Activated CD4-positive, alpha-beta memory T cell treated with anti-CD3 and anti-CD28 coated beads, Interleukin-2, amount 10 ng/mL, durations not matched to agents 7 days and 5 days (primary cell): ENCODE results near the gene HEG1. TPM values are rescaled to one million over a fixed set of nuclear protein-coding genes. Genes with fewer than 3 reads are reported as not detected.

Source experiments
- CTCF ChIA-PET: fragments of 350-600 bp; sonication (Branson Sonifier 250); formaldehyde crosslinking; loops from one replicate; lab custom pipeline; 2021; ENCODE audit warnings: antibody characterized with exemption, inconsistent platforms; lab: Charles Lee
- POLR2A ChIA-PET: fragments of 350-600 bp; sonication (Branson Sonifier 250); formaldehyde crosslinking; loops from one replicate; lab custom pipeline; 2021; ENCODE audit warnings: antibody characterized with exemption; lab: Charles Lee
- DNase-seq: peaks from one replicate; pipeline ENCODE4 v3.0.0-alpha.2; 2020
- H3K27ac Mint-ChIP-seq: one replicate; pipeline ENCODE4 v1.8.0; 2021; ENCODE audit warnings: mild to moderate bottlenecking, mixed read lengths
- H3K27me3 Mint-ChIP-seq: one replicate; pipeline ENCODE4 v1.8.0; 2021; ENCODE audit warnings: mixed read lengths
- H3K36me3 Mint-ChIP-seq: one replicate; pipeline ENCODE4 v1.8.0; 2021; ENCODE audit warnings: low read depth, mixed read lengths
- H3K4me1 Mint-ChIP-seq: one replicate; pipeline ENCODE4 v1.8.0; 2021; ENCODE audit warnings: mixed read lengths
- H3K4me3 Mint-ChIP-seq: one replicate; pipeline ENCODE4 v1.8.0; 2021; ENCODE audit warnings: mild to moderate bottlenecking, mixed read lengths
- H3K9me3 Mint-ChIP-seq: one replicate; pipeline ENCODE4 v1.8.0; 2021; ENCODE audit warnings: mixed read lengths
- total RNA-seq, 2 experiments: library from RNA; stranded (reverse); gene quantifications; one replicate each; pipeline ENCODE4 v1.2.3, GENCODE V29; 2021

HEG1 gene
- total RNA-seq, 2 experiments from 2014 or later = 26.7 to 27.7 TPM

DNA sequence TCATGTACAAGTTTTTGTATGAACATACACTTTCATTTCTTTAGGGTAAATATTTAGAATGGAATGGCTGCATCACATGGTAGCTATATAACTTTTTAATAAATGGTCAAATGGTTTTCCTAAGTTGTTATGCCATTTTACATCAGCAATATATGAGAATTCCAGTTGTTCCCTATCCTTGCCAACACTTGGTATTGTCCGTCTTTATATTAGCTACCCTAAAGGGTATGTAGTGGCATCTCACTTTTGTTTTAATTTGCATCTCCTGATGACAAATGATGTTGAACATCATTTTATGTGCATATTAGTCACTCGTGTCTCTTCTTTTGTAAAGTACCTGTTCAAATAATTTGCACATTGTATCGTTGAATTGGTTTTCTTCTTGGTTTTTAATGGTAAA is 118.7 kb downstream of the HEG1 start:
- Mint-ChIP-seq H3K36me3 (no peaks in the 10 kb centered on the region), H3K4me1 (no peaks in the 10 kb centered on the region), H3K27me3 (peaks cover 30% of the 10 kb centered on the region), H3K4me3 (no peak overlapping the region), H3K9me3 (no peaks in the 10 kb centered on the region), H3K27ac (no peak overlapping the region)
- no peak for DNase-seq
- ChIA-PET CTCF (interaction anchor here (2.4 kb wide), 1 partner anchor 9 kb away, joined by 7 read pairs; no protein-coding TSS in a partner anchor), POLR2A (no interaction called here)

GRCh38 chr3:124935794-124936542 is 119.8 kb downstream of the HEG1 start:
- H3K9me3 Mint-ChIP-seq = no peaks in the 10 kb centered on the region
- H3K27ac Mint-ChIP-seq = no peak overlapping the region
- ChIA-PET POLR2A (no interaction called here), CTCF (interaction anchor here (0.5 to 2.4 kb wide), 3 partner anchors 8 to 291 kb away, joined by 3 to 7 read pairs (median 3); no protein-coding TSS in a partner anchor)
- DNase-seq = no peak
- H3K36me3 Mint-ChIP-seq = no peaks in the 10 kb centered on the region
- no peaks in the 10 kb centered on the region for H3K4me1 Mint-ChIP-seq
- H3K27me3 Mint-ChIP-seq = peaks cover 27% of the 10 kb centered on the region
- H3K4me3 Mint-ChIP-seq = no peak overlapping the region

GRCh38 chr3:124935264-124935663 is 120.5 kb downstream of the HEG1 start:
- H3K4me1 Mint-ChIP-seq = no peaks in the 10 kb centered on the region
- POLR2A ChIA-PET = no interaction called here

DNA sequence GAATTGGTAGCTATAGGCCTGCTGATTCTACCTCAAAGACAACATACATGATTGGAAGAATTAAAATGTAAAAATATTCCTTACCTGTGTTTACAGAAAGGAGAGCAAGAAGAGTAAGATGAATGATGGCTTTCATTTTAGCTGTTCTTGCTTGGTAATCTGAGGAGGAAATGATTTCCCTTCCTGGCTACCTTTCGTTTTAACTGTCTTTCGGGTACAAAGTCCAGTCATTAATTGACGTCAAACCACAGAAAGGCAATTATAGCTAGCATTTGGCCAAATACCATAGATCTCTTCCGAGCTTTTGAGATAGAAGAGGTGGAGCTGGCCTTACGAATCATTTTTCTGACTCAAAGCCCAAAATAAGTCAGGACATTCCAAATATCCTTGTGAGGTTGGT is 121.2 kb downstream of the HEG1 start, which contains the start of gene MUC13:
Gene MUC13, minus strand, starts transcription at position 175 of the 400 bp plus-strand sequence. Its CDS starts 39 bp downstream, at position 136.
- Mint-ChIP-seq H3K9me3 (no peaks in the 10 kb centered on the region), H3K36me3 (no peaks in the 10 kb centered on the region), H3K4me3 (no peak within 1 kb of the TSS), H3K4me1 (no peaks in the 10 kb centered on the region), H3K27ac (no peak within 1 kb of the TSS), H3K27me3 (peaks cover 39% of the 10 kb centered on the region)
- no peak for DNase-seq
- ChIA-PET POLR2A (no interaction called here), CTCF (interaction anchor here (1.6 kb wide), 2 partner anchors 10 to 267 kb away, joined by 4 to 5 read pairs; no protein-coding TSS in a partner anchor)

More at GRCh38 chr3:124935264-124935663, 120.5 kb downstream of the HEG1 start:
- H3K9me3 Mint-ChIP-seq = no peaks in the 10 kb centered on the region
- H3K27me3 Mint-ChIP-seq = peaks cover 32% of the 10 kb centered on the region
- H3K4me3 Mint-ChIP-seq = no peak overlapping the region
- CTCF ChIA-PET = interaction anchor here (0.5 to 2.4 kb wide), 5 partner anchors 8 to 291 kb away, joined by 3 to 7 read pairs (median 4); no protein-coding TSS in a partner anchor
- no peak overlapping the region for H3K27ac Mint-ChIP-seq
- DNase-seq = no peak
- H3K36me3 Mint-ChIP-seq = no peaks in the 10 kb centered on the region

GRCh38 chr3:124928333-124929202 is 127.2 kb downstream of the HEG1 start:
- Mint-ChIP-seq H3K27ac (no peak overlapping the region), H3K9me3 (no peaks in the 10 kb centered on the region), H3K36me3 (no peaks in the 10 kb centered on the region), H3K27me3 (peaks cover 45% of the 10 kb centered on the region), H3K4me3 (no peak overlapping the region), H3K4me1 (peaks cover 6% of the 10 kb centered on the region)
- CTCF ChIA-PET = interaction anchor here (0.6 to 2.4 kb wide), 14 partner anchors 8 to 661 kb away, joined by 3 to 13 read pairs (median 4); no protein-coding TSS in a partner anchor
- POLR2A ChIA-PET = no interaction called here
- peak; percentile 69 for DNase-seq

DNA sequence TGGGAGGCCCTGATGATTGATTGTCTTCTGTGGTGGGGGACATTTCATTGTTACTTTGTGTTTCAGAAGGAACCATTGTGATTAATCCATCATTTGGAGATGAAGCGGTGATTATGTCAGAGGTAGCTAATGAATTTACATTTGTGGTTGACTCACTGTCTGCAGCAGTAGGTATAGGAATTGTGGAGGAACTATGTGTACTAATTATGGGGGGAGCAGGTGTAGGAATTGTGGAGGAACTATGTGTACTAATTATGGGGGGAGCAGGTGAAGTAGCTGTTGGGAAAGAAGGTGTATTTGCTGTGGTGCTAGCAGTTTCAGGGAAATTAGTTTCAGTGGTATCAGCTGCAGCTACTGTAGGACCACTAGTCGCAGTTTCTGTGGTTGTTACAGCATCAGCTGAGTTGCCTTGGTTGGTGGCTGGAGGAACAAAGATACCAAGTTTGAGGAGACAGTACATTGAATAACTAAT is 128.2 kb downstream of the HEG1 start:
- DNase-seq = no peak
- no peaks in the 10 kb centered on the region for H3K9me3 Mint-ChIP-seq
- no peak overlapping the region for H3K4me3 Mint-ChIP-seq
- H3K36me3 Mint-ChIP-seq = no peaks in the 10 kb centered on the region
- no peak overlapping the region for H3K27ac Mint-ChIP-seq
- ChIA-PET CTCF (interaction anchor here (0.7 to 2.4 kb wide), 9 partner anchors 9 to 1265 kb away, joined by 3 to 13 read pairs (median 4); no protein-coding TSS in a partner anchor), POLR2A (no interaction called here)
- peaks cover 44% of the 10 kb centered on the region for H3K27me3 Mint-ChIP-seq
- peaks cover 6% of the 10 kb centered on the region for H3K4me1 Mint-ChIP-seq

GRCh38 chr3:124926426-124927101 is 129.2 kb downstream of the HEG1 start:
- Mint-ChIP-seq H3K4me1 (peaks cover 6% of the 10 kb centered on the region), H3K27ac (no peak overlapping the region), H3K27me3 (peaks cover 44% of the 10 kb centered on the region), H3K36me3 (no peaks in the 10 kb centered on the region), H3K9me3 (no peaks in the 10 kb centered on the region), H3K4me3 (no peak overlapping the region)
- CTCF ChIA-PET = interaction anchor here (0.9 to 2.4 kb wide), 6 partner anchors 8 to 512 kb away, joined by 3 to 13 read pairs (median 6); no protein-coding TSS in a partner anchor
- POLR2A ChIA-PET = no interaction called here
- DNase-seq = no peak

GRCh38 chr3:124924741-124925140 is 131.1 kb downstream of the HEG1 start:
- H3K36me3 Mint-ChIP-seq = no peaks in the 10 kb centered on the region
- no peaks in the 10 kb centered on the region for H3K9me3 Mint-ChIP-seq
- H3K27me3 Mint-ChIP-seq = peaks cover 39% of the 10 kb centered on the region
- peaks cover 6% of the 10 kb centered on the region for H3K4me1 Mint-ChIP-seq
- no peak for DNase-seq
- ChIA-PET CTCF (interaction anchor here (0.9 to 1.8 kb wide), 6 partner anchors 10 to 469 kb away, joined by 3 to 5 read pairs (median 4); partner anchors contain the start of gene MUC13), POLR2A (no interaction called here)
- no peak overlapping the region for H3K27ac Mint-ChIP-seq
- no peak overlapping the region for H3K4me3 Mint-ChIP-seq

GRCh38 chr3:124923833-124924232 is 132.0 kb downstream of the HEG1 start:
- no peak overlapping the region for H3K4me3 Mint-ChIP-seq
- no peak overlapping the region for H3K27ac Mint-ChIP-seq
- peaks cover 6% of the 10 kb centered on the region for H3K4me1 Mint-ChIP-seq
- H3K9me3 Mint-ChIP-seq = no peaks in the 10 kb centered on the region
- ChIA-PET CTCF (interaction anchor here (0.9 to 1.8 kb wide), 7 partner anchors 11 to 468 kb away, joined by 3 to 5 read pairs (median 3); partner anchors contain the start of gene MUC13), POLR2A (no interaction called here)
- DNase-seq = no peak
- no peaks in the 10 kb centered on the region for H3K36me3 Mint-ChIP-seq
- peaks cover 40% of the 10 kb centered on the region for H3K27me3 Mint-ChIP-seq

DNA sequence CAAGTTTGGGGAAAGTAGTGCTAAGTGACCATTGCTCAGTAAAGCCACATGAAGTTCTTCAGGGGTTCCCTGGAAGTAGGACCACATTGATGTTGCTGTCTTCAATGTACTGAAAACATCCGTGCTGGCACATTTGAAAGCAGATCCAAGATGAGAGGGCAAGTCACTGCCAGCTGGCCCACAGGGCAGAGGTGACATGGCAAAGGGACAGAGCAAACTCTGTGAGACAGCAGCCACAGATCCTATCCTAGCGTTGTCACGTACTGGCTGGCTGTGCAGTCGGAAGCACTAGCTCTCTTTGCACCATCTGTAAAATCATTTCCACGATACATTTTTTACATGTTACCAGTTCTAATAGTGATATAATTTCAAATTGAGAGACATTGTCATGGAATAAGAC is 135.1 kb downstream of the HEG1 start:
- Mint-ChIP-seq H3K36me3 (no peaks in the 10 kb centered on the region), H3K4me1 (no peaks in the 10 kb centered on the region), H3K9me3 (no peaks in the 10 kb centered on the region), H3K4me3 (no peak overlapping the region), H3K27ac (no peak overlapping the region), H3K27me3 (peaks cover 38% of the 10 kb centered on the region)
- ChIA-PET CTCF (interaction anchor here (2.0 kb wide), 1 partner anchor 19 kb away, joined by 7 read pairs; no protein-coding TSS in a partner anchor), POLR2A (no interaction called here)
- no peak for DNase-seq

DNA sequence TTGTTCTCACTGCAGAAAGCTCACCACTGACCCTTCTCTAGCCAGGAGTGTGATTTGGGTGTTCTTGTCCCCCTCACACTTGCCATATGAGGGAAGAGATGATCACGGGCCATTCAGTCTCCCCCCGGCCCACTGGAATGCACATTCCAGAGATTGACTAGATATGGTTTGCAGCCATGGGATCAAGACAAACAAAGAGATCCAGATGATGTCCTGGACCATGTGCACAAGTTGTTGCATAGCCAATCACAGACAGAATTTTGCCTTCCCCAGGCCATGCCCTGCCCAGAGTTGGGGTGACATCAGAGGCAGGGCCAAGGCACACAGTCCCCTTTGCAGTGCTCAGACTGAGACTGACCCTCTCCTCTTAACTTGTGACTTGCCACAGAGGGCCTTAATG is 136.0 kb downstream of the HEG1 start:
- ChIA-PET POLR2A (no interaction called here), CTCF (no interaction called here)
- no peak overlapping the region for H3K4me3 Mint-ChIP-seq
- H3K36me3 Mint-ChIP-seq = no peaks in the 10 kb centered on the region
- no peak overlapping the region for H3K27ac Mint-ChIP-seq
- DNase-seq = no peak
- peaks cover 37% of the 10 kb centered on the region for H3K27me3 Mint-ChIP-seq
- no peaks in the 10 kb centered on the region for H3K9me3 Mint-ChIP-seq
- H3K4me1 Mint-ChIP-seq = no peaks in the 10 kb centered on the region

DNA sequence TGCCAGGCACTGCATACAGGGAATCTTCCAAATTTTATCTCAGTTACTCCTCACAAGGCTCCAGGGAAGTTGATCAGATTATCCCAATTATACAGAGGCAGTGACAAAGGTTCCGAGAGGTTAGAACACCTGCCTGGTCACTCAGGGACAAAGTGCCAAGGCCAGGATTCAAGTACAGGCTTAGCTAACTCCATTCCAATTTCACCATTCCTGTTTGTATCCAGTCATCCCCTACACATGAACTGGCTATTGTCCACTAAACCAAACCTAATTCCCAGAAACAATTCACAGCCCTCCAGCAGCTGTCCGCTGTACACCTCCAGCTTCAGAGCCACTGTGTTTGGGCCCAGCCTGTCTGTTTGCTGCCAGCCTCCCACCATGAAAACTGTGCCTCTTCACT is 137.3 kb downstream of the HEG1 start:
- CTCF ChIA-PET = interaction anchor here (0.7 to 1.5 kb wide), 3 partner anchors 9 to 157 kb away, joined by 3 to 4 read pairs (median 4); no protein-coding TSS in a partner anchor
- DNase-seq = no peak
- Mint-ChIP-seq H3K4me3 (no peak overlapping the region), H3K27ac (no peak overlapping the region), H3K4me1 (no peaks in the 10 kb centered on the region), H3K36me3 (no peaks in the 10 kb centered on the region), H3K27me3 (peaks cover 29% of the 10 kb centered on the region), H3K9me3 (no peaks in the 10 kb centered on the region)
- POLR2A ChIA-PET = no interaction called here
